ENCODE measurements around the gene ARHGEF2.

- TF ChIP-seq RAD21 (IDR thresholded peaks at IDR 0.05; ENCODE audit: low read depth) (no peak), CTCF (IDR thresholded peaks at IDR 0.05 in 2 of 3, conservative IDR thresholded peaks at IDR 0.05 in 1 of 3; ENCODE audit: borderline replicate concordance in 1 of 3, insufficient read depth in 1 of 3, low read depth in 2 of 3, low read length in 2 of 3) (no peak), POLR2A (IDR thresholded peaks at IDR 0.05; ENCODE audit: borderline replicate concordance, extremely low read depth, insufficient read depth, insufficient read length) (no peak), YY1 (IDR thresholded peaks at IDR 0.05; ENCODE audit: extremely low read depth, insufficient replicate concordance, low read depth, low read length) (no peak), POLR2AphosphoS5 (IDR thresholded peaks at IDR 0.05; ENCODE audit: low read depth, low read length) (no peak)
- TF ChIP-seq, protein P1, sequence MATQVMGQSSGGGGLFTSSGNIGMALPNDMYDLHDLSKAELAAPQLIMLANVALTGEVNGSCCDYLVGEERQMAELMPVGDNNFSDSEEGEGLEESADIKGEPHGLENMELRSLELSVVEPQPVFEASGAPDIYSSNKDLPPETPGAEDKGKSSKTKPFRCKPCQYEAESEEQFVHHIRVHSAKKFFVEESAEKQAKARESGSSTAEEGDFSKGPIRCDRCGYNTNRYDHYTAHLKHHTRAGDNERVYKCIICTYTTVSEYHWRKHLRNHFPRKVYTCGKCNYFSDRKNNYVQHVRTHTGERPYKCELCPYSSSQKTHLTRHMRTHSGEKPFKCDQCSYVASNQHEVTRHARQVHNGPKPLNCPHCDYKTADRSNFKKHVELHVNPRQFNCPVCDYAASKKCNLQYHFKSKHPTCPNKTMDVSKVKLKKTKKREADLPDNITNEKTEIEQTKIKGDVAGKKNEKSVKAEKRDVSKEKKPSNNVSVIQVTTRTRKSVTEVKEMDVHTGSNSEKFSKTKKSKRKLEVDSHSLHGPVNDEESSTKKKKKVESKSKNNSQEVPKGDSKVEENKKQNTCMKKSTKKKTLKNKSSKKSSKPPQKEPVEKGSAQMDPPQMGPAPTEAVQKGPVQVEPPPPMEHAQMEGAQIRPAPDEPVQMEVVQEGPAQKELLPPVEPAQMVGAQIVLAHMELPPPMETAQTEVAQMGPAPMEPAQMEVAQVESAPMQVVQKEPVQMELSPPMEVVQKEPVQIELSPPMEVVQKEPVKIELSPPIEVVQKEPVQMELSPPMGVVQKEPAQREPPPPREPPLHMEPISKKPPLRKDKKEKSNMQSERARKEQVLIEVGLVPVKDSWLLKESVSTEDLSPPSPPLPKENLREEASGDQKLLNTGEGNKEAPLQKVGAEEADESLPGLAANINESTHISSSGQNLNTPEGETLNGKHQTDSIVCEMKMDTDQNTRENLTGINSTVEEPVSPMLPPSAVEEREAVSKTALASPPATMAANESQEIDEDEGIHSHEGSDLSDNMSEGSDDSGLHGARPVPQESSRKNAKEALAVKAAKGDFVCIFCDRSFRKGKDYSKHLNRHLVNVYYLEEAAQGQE (IDR thresholded peaks at IDR 0.05; ENCODE audit: low read depth) = no peak
Observed at GRCh38 chr1:155974208-155975115, 3.9 kb downstream of the ARHGEF2 start.
